ENCODE results near the gene ARL14EPL.
"Not testable (repeated sequence)": the region's sequence is repeated elsewhere in the genome, so short reads cannot be mapped to it uniquely, and the experiment has no call there.

Gene ARL14EPL

GRCh38 chr5:116046261-116046660 is 14.0 kb downstream of the ARL14EPL start:
- no peak for DNase-seq (ENCODE audit: low read depth in 2 of 2, low spot score in 1 of 2)

GRCh38 chr5:116046823-116047222 is 14.6 kb downstream of the ARL14EPL start:
- DNase-seq (ENCODE audit: low read depth in 2 of 2, low spot score in 1 of 2), result no peak

GRCh38 chr5:116058346-116058936 is 26.2 kb downstream of the ARL14EPL start:
- no peak for DNase-seq (ENCODE audit: low read depth in 2 of 2, low spot score in 1 of 2)

- no peak for DNase-seq (ENCODE audit: low read depth in 2 of 2, low spot score in 1 of 2)
Measured at GRCh38 chr5:116062352-116062751, 30.1 kb downstream of the ARL14EPL start.

- no peak for DNase-seq (ENCODE audit: low read depth in 2 of 2, low spot score in 1 of 2)
Measured at GRCh38 chr5:116063950-116064349, 31.7 kb downstream of the ARL14EPL start.

GRCh38 chr5:116068028-116068632 is 35.9 kb downstream of the ARL14EPL start:
- DNase-seq (ENCODE audit: low read depth in 2 of 2, low spot score in 1 of 2), result no peak

GRCh38 chr5:116071211-116071610 is 38.9 kb downstream of the ARL14EPL start:
- no peak for DNase-seq (ENCODE audit: low read depth in 2 of 2, low spot score in 1 of 2)

- DNase-seq (ENCODE audit: low read depth in 2 of 2, low spot score in 1 of 2), result no peak
Measured at GRCh38 chr5:116075191-116075831, 43.0 kb downstream of the ARL14EPL start.

- no peak for DNase-seq (ENCODE audit: low read depth in 2 of 2, low spot score in 1 of 2)
Measured at GRCh38 chr5:116076496-116076895, 44.2 kb downstream of the ARL14EPL start.

- no peak for DNase-seq (ENCODE audit: low read depth in 2 of 2, low spot score in 1 of 2)
Measured at GRCh38 chr5:116078199-116078598, 45.9 kb downstream of the ARL14EPL start.

GRCh38 chr5:116084287-116084691 is 52.0 kb downstream of the ARL14EPL start:
- DNase-seq (ENCODE audit: low read depth in 2 of 2, low spot score in 1 of 2), result no peak

- DNase-seq (ENCODE audit: low read depth in 2 of 2, low spot score in 1 of 2), result peak; percentile 59 to 76
Measured at GRCh38 chr5:116084871-116085715, 52.8 kb downstream of the ARL14EPL start, which contains the start of gene COMMD10. TSS of gene COMMD10 (plus strand) at chr5:116085025.

- not testable (repeated sequence) for DNase-seq (ENCODE audit: low read depth in 2 of 2, low spot score in 1 of 2)
Measured at GRCh38 chr5:116086309-116086708, 54.0 kb downstream of the ARL14EPL start.

GRCh38 chr5:116088062-116088461 is 55.8 kb downstream of the ARL14EPL start:
- DNase-seq (ENCODE audit: low read depth in 2 of 2, low spot score in 1 of 2), result no peak

GRCh38 chr5:116090302-116090701 is 58.0 kb downstream of the ARL14EPL start:
- DNase-seq (ENCODE audit: low read depth in 2 of 2, low spot score in 1 of 2), result no peak

GRCh38 chr5:116091416-116091815 is 59.1 kb downstream of the ARL14EPL start:
- DNase-seq (ENCODE audit: low read depth in 2 of 2, low spot score in 1 of 2), result no peak

GRCh38 chr5:116097301-116097700 is 65.0 kb downstream of the ARL14EPL start:
- DNase-seq (ENCODE audit: low read depth in 2 of 2, low spot score in 1 of 2), result no peak

- no peak for DNase-seq (ENCODE audit: low read depth in 2 of 2, low spot score in 1 of 2)
Measured at GRCh38 chr5:116098998-116099397, 66.7 kb downstream of the ARL14EPL start.

GRCh38 chr5:116104941-116105340 is 72.7 kb downstream of the ARL14EPL start:
- DNase-seq (ENCODE audit: low read depth in 2 of 2, low spot score in 1 of 2), result not testable (repeated sequence)

Measured in stimulated activated CD8-positive, alpha-beta memory T cell treated with anti-CD3 and anti-CD28 coated beads, Interleukin-4, amount 100 ng/mL, for 4 hours (primary cell).